GM19193 (cell line): ENCODE results near the gene SHROOM3.

Experiments used
- POLR2A ChIP-seq: IDR thresholded peaks from 4 replicates; pipeline ENCODE4 v1.6.1; 2011; ENCODE audit not compliant: insufficient read depth, insufficient read length; ENCODE audit errors: extremely low read depth

SHROOM3 gene

DNA sequence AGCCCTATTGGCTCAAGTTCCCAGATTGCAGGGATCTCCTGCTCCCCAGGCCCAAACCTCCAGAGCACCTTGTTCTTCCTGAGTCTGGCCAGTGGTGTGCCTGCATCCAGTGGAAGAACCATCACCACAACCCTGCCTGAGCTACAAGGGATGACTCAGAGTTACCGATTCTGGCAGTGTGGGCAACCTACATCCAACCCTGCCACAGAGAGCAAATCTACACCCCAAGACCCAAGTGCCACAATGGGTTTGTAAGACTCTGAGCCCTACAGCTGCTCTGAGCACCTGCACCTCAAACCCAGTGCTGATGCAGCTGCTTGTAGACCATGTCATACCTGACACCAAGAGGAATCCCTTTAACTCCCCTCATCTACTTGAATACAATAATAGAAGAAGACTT lies 352.9 kb downstream of the SHROOM3 start:
- TF ChIP-seq POLR2A: no peak

GRCh38 chr4:76790377-76790776 lies 355.3 kb downstream of the SHROOM3 start:
- no peak for TF ChIP-seq POLR2A

DNA sequence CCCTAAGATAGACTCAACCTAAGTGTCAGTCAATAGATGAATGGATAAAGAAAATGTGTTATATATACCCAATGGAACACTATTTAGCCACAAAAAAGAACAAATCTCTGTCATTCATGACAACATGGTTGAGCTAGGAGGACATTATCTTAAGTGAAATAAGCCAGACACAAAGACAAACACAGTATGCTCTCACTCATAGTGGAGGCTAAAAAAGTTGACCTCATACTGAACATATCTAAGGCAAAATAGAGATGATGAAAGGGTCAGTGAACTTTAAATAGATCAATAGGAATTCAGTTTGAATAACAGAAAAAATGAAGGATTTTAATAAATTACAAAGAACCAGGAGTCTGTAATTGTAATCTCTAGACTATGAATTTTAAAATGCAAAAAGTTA lies 356.4 kb downstream of the SHROOM3 start:
- no peak for TF ChIP-seq POLR2A

GRCh38 chr4:76792418-76792817 lies 357.4 kb downstream of the SHROOM3 start:
- no peak for TF ChIP-seq POLR2A

- no peak for TF ChIP-seq POLR2A
Measured at GRCh38 chr4:76795243-76795642, 360.2 kb downstream of the SHROOM3 start.

GRCh38 chr4:76799140-76799539 lies 364.1 kb downstream of the SHROOM3 start:
- no peak for TF ChIP-seq POLR2A

GRCh38 chr4:76799718-76800117 lies 364.7 kb downstream of the SHROOM3 start:
- no peak for TF ChIP-seq POLR2A

DNA sequence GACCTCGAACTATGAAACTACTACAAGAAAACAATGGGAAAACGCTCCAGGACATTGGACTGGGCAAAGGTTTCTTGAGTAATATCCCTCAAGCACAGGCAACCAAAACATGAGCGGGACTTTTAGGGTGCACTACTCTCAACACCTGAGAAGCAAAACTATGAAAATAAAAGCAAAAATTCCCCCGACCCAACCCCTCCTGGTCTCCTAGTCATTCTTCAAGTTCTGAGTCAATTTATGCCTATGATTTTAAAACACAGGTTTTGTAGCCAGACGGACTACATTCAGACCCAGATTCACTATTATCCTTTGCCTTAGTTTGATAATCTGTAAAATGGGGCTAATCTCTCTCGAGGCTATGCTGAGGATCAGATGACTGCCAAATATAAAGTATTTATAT lies 365.9 kb downstream of the SHROOM3 start:
- TF ChIP-seq POLR2A: no peak

- TF ChIP-seq POLR2A: no peak
Measured at GRCh38 chr4:76801621-76802235, 366.7 kb downstream of the SHROOM3 start.

DNA sequence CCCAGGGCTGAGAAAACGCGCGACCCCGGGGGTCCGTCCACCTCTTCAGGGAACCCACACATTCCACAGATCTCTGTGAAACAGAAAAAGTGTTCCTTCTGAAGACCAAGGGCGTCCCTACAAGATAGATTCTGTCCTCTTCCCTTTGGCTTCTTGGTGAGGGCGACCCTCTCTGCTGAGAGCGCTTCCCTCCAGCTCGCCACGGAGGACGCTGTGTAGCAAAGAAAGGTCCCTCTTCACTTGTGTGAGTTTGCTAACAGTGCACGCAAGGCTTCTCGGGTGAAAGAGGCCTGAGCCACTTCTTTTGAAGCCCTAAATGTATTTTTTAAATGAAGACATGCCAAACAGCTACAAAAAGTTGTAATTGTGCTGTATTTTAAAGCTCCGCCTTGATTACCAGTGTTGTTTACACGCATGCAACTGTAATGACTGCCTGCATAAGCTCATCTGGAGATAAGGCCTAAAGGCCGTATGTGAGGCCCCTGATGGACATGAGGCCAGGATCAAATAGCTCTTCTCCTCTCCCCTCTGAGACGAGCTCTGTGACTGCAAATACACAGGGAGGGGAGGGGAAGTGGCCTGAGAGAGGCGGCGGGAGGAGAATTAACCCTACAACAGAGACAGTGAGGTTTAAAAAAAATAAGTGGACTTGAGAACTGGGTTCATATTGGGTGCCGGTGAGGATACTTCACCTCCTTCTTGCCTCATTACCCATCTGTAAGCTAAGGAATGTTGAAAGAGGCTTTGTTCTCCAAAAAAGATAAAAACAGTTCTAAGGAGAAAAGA lies 367.4 kb downstream of the SHROOM3 start:
- TF ChIP-seq POLR2A: no peak

- no peak for TF ChIP-seq POLR2A
Measured at GRCh38 chr4:76803522-76803921, 368.5 kb downstream of the SHROOM3 start.

DNA sequence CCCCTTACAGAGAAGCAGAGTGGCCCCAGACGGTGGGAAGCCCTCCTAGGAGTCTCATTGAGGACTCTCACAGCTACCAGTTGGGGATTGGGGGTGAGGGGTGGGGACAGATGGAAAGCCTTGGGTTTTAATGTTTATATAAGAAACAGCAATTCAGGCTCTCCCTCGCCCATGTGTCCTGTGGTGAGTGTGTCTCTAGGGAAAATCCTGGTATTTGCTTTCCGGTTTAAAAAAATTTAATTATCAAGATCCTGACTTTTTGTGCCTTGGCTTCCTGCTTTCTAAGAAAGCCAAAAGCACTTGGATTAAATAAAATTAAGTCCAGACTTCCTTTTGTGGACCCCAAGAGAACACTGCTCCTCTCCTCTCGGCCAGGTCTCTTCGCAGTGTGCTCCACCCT lies 369.1 kb downstream of the SHROOM3 start:
- no peak for TF ChIP-seq POLR2A

- no peak for TF ChIP-seq POLR2A
Measured at GRCh38 chr4:76806346-76806745, 371.3 kb downstream of the SHROOM3 start.

GRCh38 chr4:76806757-76807156 lies 371.7 kb downstream of the SHROOM3 start:
- no peak for TF ChIP-seq POLR2A

DNA sequence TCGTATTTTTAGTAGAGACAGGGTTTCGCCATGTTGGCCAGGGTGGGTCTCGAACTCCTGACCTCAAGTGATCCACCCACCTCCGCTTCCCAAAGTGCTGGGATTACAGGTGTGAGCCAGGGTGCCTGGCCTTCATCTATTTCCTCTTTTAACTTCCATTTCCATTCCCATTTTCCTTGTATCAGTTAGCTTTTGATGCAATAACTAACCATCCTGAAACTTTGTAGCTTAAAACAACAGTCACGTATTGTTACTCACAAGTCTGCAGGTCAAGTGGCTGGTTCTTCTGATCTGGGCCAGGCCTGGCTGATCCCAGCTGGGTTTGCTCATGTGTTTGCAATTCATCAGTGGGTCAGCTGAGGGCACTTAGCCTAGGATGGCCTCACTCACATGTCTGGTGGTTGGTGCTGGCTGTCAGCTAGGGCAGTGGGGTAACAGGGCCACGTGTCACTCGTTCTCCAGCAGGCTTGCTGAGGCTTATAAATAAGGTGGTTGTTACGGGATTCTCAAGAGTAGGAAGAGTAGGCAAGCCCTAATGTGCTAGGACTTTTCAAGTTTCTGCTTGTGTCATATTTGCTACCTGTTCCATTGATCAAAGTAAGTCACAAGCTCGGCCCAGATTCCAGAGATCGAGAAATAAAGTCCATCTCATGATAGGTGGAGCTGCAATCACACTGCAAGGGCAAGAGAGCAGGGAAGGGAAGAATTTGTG lies 374.7 kb downstream of the SHROOM3 start:
- TF ChIP-seq POLR2A: no peak
